Measurements from ENCODE around the gene NEDD9.

NEDD9 gene

DNA sequence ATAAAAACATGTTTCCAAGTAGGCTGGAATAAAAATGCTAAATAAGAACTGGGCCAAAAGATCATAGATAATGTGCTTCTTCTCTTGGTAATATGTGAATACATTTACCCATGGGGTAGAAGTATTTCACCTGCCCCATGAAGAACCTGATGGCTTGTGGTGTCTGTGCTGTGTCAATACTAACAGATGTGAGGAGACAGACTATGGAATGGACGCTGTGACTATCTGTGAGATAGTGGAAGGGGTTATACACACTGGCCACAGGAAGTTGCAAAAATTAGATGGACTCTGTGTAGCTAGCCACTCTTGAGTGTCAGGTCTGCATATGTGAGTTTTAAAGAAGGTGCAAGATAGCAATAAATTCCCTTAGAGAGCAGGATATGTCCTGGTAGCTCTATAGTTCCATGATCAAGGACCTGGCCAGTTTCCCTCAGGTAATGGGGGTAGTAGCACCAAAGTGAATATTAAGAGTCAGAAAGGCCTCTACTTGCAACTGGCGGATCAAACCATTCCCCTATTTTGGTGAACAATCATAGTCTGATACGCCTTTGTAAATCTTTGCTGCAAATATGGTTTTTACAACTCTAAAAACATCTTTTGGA, 48.6 kb downstream of the NEDD9 start:
- in situ Hi-C loops (cut with MboI; ENCODE audit: low sequenced_read_pairs), result no loop called here

DNA sequence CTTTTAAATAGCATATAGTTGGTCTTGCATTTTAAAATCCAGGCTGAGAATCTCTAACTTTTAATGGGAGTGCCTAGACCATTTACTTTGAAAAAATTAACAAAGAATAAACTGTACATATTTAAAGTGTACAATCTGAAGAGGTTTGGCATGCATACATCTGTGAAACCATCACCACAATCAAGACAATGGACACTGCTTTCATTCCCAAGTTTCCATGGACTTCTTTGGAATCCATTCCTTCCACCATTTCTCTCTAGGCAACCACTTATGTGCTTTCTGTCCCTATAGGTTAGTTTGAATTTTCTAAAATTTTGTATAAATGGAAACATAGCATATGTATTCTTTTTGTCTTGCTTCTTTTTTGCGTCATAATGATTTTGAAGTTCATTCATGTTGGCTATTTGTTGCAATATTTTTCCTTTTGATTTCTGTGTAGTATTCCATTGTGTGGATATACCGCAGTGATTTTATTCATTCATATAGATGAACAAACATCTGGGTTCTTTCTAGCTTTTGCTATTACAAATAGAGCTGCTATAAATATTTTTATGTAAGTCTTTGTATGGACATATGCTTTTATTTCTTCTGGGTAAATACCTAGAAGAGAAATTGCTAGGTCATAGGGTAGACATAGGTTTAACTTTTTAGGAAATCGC, 50.9 kb downstream of the NEDD9 start:
- in situ Hi-C loops (cut with MboI; ENCODE audit: low sequenced_read_pairs), result no loop called here

DNA sequence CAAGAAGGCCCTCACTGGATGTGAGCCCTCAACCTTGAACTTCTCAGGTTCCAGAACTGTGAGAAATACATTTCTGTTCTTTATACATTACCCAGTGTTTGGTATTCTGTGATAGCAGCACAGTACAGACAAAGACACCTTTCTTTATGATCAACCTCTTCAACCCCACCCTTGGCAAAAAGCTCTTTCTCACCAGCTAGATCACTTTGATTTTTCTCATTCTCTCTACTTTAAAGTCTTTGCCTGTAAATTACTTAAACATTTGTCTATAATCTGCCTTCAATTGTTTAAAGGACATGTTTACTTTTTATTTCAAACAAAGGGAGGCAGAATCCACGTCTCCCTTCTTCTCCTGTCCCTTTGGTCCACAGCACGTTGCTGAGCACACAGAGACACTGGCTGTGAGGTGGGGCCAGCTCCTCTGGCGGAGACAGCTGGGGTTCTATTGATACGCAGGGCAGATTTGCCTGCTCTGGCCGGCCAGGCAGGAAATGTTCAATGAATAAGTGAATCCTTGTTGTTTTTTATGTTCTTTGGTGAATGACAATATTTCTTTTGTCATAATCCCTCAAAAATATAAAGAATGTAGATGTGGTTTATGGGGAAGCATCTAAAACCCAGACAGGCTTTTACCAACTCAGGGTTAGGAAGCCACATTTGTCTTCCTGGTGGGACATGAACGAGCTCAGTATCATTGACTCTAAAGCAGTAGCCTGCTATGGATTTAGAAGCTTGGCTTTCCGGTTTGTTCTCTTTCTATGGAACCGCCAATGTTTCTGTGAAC, 52.9 kb downstream of the NEDD9 start:
- in situ Hi-C loops (cut with MboI; ENCODE audit: low sequenced_read_pairs), result no loop called here

DNA sequence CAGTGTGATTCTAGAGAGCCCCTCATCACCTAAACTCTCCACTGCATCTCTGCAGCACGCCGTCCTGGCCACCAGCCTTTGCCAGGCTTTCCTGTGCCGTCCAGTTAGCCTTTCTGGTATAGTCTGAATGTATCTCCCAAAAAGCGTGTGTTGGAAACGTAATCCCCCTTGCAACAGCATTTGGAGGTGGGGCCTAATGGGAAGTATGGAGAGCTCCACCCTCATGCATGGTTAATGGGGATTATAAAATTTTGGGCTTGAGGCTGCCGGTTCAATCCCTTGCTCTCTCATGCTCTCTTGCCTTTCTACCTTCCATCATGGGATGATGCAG, 53.4 kb downstream of the NEDD9 start:
- in situ Hi-C loops (cut with MboI; ENCODE audit: low sequenced_read_pairs), result no loop called here

DNA sequence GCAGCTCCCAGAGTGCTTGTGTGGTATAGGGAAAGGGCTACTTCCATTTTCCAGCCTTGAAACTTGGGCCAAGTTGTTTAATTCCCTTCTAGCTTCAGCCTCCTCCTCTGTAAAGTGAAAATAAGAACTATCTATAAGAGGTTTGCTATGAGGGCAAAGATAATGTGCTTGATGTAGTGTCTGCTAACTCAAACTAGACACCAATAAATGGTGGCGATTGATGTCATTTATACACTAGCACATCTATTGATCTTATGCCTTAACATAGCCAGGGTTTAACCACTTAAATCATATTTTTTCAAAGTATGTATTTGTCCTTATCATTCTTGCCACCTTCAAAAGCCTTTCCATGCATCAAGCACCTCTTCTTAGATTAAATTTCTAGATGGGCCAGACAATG, 55.2 kb downstream of the NEDD9 start:
- in situ Hi-C loops (cut with MboI; ENCODE audit: low sequenced_read_pairs), result no loop called here

DNA sequence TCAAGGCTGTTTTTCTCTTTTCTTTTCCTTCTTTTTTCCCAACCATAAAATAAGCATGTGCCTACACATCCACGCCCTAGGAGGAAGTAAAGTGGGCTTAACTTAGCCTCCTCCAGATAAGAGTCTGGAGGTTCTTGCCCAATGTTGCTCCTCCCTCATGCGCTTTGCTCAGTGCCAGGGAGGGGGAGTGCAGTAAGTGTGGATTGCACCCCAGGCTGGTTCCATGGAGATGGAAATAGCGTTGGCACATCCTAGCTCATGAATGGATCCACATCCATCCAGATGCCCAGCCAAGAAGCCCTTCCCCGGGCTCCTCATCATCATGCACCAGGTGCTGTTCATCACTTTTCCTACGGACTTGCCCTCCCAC, 58.2 kb downstream of the NEDD9 start:
- in situ Hi-C loops (cut with MboI; ENCODE audit: low sequenced_read_pairs), result no loop called here

DNA sequence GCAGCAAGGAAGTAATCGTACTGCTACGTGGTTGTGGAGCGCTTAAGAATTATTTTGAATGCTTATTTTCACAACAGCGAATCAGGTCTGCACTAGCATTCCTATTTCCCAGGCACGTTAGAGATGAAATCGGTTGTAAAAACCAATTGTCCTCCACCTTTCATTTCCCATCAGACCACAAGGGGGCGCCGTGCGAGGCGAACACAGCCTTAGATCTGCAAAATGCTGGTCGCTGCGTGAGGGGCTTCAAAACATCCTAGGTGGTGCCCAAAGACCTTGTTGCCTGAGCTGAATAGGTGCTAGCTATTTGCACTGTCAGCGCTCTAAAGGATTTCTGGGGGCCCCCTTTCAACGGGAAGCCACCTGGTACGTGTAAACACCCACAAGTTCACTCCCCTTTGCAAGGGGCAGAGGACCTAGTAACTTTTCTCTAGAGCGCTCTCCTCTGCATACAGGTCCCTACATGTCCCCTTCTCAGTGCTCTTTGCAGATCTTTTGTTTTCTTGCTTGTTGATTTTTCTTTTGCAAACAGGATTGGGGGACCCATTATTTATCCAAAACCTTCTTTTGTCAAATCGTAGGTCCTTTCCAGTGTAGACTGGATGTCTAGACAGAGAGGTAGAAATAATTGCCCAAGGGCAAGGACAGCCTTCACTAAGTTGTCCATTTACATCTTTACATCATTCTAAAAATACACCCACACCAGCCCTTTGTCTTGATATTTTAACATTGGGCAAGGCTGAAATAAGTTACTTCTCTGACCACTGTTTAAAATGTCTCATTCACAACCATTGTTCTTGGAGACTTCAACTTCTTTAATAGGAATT, 59.8 kb downstream of the NEDD9 start:
- in situ Hi-C loops (cut with MboI; ENCODE audit: low sequenced_read_pairs), result no loop called here

DNA sequence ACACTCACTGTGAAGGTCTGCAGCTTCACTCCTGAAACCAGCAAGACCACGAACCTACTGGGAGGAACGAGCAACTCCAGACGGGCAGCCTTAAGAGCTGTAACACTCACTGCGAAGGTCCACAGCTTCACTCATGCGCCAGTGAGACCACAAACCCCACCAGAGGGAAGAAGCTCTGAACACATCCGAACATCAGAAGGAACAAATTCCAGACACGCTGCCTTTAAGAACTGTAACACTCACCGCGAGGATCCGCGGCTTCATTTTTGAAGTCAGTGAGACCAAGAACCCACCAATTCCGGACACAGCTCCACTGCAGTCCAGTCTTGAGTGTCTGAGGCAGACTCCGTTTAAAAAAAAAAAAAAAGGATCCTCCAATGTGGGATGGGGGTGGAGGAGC, 60.5 kb downstream of the NEDD9 start:
- in situ Hi-C loops (cut with MboI; ENCODE audit: low sequenced_read_pairs), result no loop called here

DNA sequence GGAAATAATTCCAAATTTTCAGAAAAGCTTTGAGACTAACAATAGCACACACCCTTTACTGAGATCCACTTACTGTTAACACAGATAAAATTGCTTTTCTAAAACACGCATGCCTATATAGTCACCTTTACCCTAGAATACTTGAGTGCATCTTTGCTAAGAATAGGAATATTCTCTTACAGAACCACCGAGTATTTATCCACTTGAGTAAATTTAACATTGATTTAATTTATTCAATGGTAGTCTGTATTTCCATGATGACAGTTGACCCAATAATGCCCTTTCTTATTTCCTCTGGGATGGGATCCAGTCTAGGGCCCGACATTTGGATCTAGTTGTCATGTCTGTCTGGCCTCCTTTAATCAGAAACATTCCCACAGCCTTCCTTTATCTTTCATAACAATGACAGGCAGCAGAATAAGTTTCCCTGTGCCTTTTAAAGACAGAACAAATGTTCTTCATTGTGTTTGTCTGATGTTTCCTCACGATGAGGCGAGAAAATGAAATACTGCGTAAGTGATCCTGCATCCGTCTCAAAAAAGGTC, 64.3 kb downstream of the NEDD9 start:
- in situ Hi-C loops (cut with MboI; ENCODE audit: low sequenced_read_pairs), result no loop called here

DNA sequence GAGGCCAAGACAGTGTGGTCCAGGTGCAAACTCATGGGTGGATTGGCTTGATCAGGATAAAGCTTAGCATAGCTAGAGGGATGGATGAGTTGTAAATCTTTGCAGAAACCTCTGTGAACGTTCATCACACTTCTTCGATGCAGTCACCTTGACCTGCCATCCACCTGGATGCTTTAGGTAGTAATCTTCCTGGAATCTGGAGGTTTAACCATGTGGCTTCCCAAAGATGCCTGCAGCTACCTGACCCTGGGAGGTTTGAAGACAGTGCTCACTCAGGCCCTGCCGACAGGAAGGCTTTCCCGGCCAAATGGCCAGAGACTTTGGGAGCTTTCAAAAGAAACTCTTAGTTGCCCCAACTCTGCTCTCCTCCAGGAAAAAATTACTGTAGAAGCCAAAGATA, 65.5 kb downstream of the NEDD9 start:
- in situ Hi-C loops (cut with MboI; ENCODE audit: low sequenced_read_pairs), result no loop called here

DNA sequence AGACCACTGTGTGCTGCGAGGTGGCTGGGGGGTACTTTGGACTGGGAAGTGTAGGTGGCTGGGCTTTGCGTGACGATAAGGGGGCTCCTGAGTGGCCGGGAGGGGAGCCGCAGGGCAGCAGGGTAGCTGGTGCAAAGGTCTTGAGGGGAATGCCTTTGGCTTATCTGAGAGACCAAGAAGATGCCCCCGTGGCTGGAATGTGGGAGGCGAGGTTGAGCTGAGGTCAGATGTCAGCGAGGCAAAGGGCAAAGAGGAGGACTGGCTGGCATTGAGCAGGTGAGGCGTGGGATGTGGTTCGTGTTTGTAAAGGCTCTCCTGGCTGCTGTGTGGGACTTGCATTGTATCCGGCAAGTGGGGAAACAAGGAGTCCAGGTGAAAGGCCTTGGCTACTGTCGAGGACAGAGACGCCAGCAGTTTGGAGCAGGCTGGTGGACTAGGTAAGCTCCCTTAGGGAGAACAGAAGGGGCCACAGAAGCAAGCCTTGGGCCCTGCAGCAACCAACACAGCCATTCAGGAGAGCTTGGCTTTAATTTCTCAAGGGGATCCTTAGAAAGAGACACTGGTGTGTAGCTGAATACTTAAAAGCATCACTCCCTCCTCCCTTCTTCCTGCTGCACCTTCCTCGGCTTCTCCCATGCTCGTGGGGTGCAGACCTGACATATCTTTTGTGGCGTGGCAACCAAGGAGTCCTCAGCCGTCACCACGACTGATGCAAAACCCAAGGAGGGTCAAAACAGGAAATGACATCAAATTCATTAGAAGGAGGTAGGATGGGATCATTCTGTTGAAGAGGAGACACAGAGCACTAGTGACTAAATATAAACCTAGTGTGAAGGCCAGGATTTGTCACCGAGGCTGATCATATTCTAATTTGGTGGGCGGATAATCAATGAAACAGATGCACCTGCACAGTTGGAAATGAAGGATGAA, 67.5 kb downstream of the NEDD9 start:
- in situ Hi-C loops (cut with MboI; ENCODE audit: low sequenced_read_pairs), result no loop called here

DNA sequence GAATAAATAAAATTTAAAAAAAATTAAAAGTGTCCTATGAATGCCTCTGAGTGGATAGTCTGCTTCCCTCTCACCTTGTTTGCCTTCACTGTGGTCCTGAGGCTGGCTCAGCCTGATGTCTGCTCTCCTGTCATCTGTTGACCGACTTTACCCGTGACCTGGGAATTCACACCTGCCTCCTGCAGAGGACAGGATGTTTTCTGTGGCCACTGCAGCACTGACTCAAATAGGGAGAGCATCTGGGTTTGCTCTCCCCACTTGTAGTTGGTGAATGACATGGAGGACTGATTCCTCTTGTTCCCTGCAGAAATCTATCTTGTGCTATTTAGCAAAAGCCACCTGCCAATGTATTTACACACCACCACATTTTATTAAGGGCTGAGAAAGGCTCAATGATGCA, 68.5 kb downstream of the NEDD9 start:
- in situ Hi-C loops (cut with MboI; ENCODE audit: low sequenced_read_pairs), result no loop called here

DNA sequence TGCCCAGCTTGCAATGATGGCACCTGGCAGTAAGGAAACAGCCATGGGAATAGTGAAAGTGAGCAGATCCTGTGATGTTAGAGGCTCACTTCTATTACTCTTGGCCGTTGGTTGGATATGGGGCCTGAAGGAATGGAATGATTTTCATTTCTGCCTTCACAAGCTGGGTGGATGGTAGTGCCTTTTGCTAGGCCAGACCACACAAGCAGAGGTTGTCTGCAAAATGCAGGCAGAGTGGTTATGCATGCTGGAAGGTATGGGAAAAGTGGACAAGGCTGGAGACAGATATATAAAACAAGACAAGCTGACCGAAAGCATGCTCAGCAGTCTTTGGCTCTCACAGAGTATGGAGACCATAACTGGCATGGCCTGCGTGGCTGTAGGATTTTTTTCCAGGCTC, 70.2 kb downstream of the NEDD9 start:
- in situ Hi-C loops (cut with MboI; ENCODE audit: low sequenced_read_pairs), result no loop called here

DNA sequence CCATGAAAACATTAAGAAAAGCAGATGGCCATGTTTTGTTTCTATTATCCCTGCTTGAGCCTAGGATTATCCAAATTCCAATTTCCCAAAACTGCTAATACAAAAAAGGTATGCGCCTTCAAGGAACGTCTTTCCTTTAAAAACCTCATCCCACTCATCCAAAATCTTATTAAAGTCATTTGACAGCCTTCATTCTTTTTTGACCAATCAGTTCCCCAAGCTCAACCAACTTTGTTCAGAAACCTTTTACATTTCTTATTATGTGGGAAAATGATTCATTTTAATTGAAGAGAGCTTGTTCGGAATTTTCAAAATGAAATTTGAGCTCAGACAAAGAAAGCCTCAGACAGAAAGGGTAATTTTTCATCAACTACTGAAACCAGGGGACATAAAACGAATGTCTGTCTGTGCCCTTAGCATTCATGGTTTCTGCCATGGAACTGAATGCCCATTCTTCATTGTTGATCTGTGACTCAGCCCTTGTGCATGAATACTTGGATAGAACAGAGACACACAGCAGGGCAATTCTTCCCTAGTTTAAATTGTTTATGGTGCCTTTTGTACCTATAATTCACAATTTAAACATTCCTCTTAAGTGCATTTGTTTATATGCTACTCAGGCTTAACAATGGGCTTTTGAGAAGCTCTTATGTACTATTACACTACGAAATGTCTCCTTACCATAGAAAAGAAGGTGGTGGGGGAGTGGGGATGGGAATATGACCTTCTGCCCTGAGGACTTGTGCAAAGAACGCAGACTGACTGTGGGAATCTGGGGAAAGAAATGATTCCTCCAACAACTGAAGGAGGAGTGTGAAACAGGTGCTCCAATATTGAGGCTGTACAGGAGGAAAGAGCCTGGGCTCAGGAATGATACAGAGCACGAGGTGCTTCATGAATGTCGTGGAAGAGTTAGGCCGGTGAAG, 71.2 kb downstream of the NEDD9 start:
- in situ Hi-C loops (cut with MboI; ENCODE audit: low sequenced_read_pairs), result no loop called here

DNA sequence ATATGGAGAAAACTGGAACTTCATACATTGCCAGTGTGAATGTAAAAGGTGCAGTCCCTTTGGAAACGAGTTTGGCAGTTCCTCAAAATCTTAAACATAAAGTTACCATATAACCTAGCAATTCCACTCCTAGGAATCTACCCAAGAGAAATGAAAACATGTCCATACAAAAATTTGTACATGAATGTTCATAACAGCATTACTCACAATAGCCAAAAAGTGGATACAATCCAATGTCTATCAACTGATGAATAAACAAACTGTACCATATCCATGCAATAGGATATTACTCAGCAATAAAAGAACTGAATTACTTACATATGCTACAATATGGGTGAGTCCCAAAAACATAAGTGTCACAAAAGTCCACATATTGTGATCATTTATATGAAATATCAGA, 72.3 kb downstream of the NEDD9 start:
- in situ Hi-C loops (cut with MboI; ENCODE audit: low sequenced_read_pairs), result no loop called here

DNA sequence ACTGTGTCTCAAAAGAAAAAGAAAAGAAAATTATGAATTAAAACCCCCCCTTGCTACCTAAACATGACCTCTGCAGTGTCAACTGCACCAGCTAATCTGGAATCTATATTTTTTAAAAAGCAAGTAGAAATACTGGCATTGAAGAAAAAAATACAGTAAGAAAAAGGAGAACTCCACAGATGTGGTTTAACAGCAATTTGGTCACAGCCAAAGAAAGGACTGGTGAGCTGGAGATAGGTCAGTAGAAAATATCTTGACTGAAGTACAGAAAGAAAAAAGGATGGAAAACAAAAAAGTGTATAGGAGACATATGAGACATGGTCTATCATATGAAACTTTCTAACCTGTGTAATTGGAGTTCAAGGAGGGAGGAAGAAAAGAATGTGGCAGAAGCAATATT, 76.9 kb downstream of the NEDD9 start:
- in situ Hi-C loops (cut with MboI; ENCODE audit: low sequenced_read_pairs), result loop anchor here (10.0 kb wide), 1 partner anchor 419 kb away; no protein-coding TSS in a partner anchor

DNA sequence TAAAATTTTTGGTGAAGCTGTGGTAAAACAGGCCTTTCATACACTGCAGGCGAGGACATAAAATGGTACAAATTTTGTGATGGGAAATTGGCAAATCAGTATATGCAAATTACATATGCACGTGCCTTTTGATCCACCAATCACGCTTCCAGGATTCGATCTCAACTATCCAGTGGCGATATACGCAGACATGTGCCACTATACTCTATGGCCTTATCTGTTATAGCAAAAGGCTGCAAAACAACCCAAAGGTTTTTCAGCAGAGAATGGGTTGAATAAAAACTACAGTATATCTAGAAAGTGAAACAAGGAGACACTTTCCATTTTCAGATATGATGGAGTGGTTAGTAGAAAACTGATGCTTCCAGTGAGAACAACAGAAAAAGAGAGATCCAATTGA, 79.0 kb downstream of the NEDD9 start:
- in situ Hi-C loops (cut with MboI; ENCODE audit: low sequenced_read_pairs), result loop anchor here (10.0 kb wide), 1 partner anchor 421 kb away; no protein-coding TSS in a partner anchor

DNA sequence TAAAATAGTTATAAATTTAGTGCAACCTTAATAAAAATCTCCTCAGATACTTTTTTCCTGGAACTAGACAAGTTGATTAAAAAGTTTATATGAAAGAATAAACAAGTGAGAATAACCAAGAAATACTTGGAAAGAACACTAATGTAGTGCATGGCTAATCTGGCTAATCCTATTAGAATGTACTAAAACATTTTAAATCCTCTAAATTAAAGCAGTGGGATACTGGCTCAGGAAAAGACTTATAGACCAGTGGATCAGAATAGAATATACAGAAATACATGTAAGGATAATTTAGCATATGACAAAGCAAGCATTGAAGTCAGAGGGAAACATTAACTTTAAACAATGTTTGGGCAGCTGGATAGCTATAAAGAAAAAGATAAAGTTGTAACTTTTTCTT, 79.9 kb downstream of the NEDD9 start:
- in situ Hi-C loops (cut with MboI; ENCODE audit: low sequenced_read_pairs), result loop anchor here (10.0 kb wide), 1 partner anchor 422 kb away; no protein-coding TSS in a partner anchor

DNA sequence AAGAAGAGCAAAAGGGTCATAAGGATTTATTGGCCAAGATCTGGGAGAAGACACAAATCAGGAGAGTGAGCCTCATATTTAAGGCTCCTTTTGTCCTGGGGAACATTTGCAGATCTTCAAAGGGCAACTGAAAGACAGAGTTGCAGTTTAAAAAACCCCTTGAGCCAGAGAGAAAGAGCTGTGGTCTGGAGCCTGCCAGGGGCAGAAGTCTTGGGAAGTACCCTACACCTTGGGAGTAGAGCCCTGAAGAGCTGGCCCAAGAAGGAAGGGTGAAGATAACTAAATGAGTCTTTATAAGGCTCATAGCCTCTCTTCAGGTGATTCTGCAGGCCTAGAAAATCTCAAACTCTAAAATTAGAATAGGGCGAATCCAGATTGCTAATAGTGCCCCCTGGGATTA, 81.0 kb downstream of the NEDD9 start:
- in situ Hi-C loops (cut with MboI; ENCODE audit: low sequenced_read_pairs), result loop anchor here (10.0 kb wide), 1 partner anchor 423 kb away; no protein-coding TSS in a partner anchor

All from HL-60/S4 (cell line).